ENCODE data around the gene ACOX2. TPM values are rescaled to one million over a fixed set of nuclear protein-coding genes. Genes with fewer than 3 reads are reported as not detected.
A peak's percentile ranks its signal among the peaks of the same experiment; 100 is the strongest.

Gene ACOX2
- polyA plus RNA-seq, 2 of the 4 experiments (the other 2 are of a cell fraction) = 4.8 to 23.2 TPM

- TF ChIP-seq REST (IDR thresholded peaks at IDR 0.05) (no peak), RAD21 (conservative IDR thresholded peaks at IDR 0.05 in 1 of 2, IDR thresholded peaks at IDR 0.05 in 1 of 2) (peak; percentile 11 to 42; a peak in 2 of 5 replicates), HOXB5 (CRISPR knock-in tag; IDR thresholded peaks at IDR 0.05) (no peak), MYC (IDR thresholded peaks at IDR 0.05; ENCODE audit: borderline replicate concordance, low read length) (no peak), HEYL (CRISPR knock-in tag; IDR thresholded peaks at IDR 0.05) (no peak), MAFK (IDR thresholded peaks at IDR 0.05; ENCODE audit: partially characterized antibody) (peak; percentile 12), KDM5A (IDR thresholded peaks at IDR 0.05) (no peak), TFCP2L1 (CRISPR knock-in tag; IDR thresholded peaks at IDR 0.05) (no peak), SREBF2 (IDR thresholded peaks at IDR 0.05) (no peak), BCL3 (IDR thresholded peaks at IDR 0.05) (peak; percentile 88; the same call in 2 of the 3 replicates), ELK1 (IDR thresholded peaks at IDR 0.05; ENCODE audit: low read depth, low read length) (no peak), ZNF302 (CRISPR knock-in tag; IDR thresholded peaks at IDR 0.05) (no peak), EHMT2 (IDR thresholded peaks at IDR 0.05; ENCODE audit: low read depth) (no peak), RCOR1 (IDR thresholded peaks at IDR 0.05; ENCODE audit: low read depth, low read length) (no peak), FOXS1 (CRISPR knock-in tag; IDR thresholded peaks at IDR 0.05) (no peak), E2F6 (IDR thresholded peaks at IDR 0.05; ENCODE audit: borderline replicate concordance, low read depth) (no peak; the same call in 1 of the 2 replicates), POLR2AphosphoS2 (conservative IDR thresholded peaks at IDR 0.05; ENCODE audit: low read length) (no peak), ZSCAN20 (CRISPR knock-in tag; IDR thresholded peaks at IDR 0.05) (0 out of 2 replicates have a peak, but pooled peaks have one; percentile 30), EHF (CRISPR knock-in tag; IDR thresholded peaks at IDR 0.05) (no peak), HOXA7 (CRISPR knock-in tag; IDR thresholded peaks at IDR 0.05) (0 out of 2 replicates have a peak, but pooled peaks have one; percentile 26), FOSB (CRISPR knock-in tag; IDR thresholded peaks at IDR 0.05) (no peak), CHD4 (IDR thresholded peaks at IDR 0.05; ENCODE audit: borderline replicate concordance) (no peak), MAZ (IDR thresholded peaks at IDR 0.05; ENCODE audit: borderline replicate concordance, low read depth, low read length) (no peak), PBX3 (IDR thresholded peaks at IDR 0.05) (0 out of 2 replicates have a peak, but pooled peaks have one; percentile 34), GATA3 (IDR thresholded peaks at IDR 0.05; ENCODE audit: borderline replicate concordance) (peak; percentile 90), RNF2 (IDR thresholded peaks at IDR 0.05; ENCODE audit: borderline replicate concordance, low read depth) (no peak), FOSL2 (IDR thresholded peaks at IDR 0.05) (peak; percentile 94), FOSL2 (CRISPR knock-in tag; IDR thresholded peaks at IDR 0.05) (peak; percentile 96), NFE2L2 (conservative IDR thresholded peaks at IDR 0.05; ENCODE audit: low read length) (no peak), SMC3 (IDR thresholded peaks at IDR 0.05) (no peak; the same call in 2 of the 3 replicates), USF2 (IDR thresholded peaks at IDR 0.05) (no peak), CBX2 (IDR thresholded peaks at IDR 0.05; ENCODE audit: borderline replicate concordance, low read depth) (no peak), MAX (IDR thresholded peaks at IDR 0.05) (peak; percentile 88), RARB (CRISPR knock-in tag; IDR thresholded peaks at IDR 0.05) (0 out of 2 replicates have a peak, but pooled peaks have one; percentile 47)
These were observed 65.7 kb downstream of the ACOX2 start (continued) for GRCh38 chr3:58471025-58471887.
